ENCODE measurements around the gene CD151. TPM values are rescaled to one million over a fixed set of nuclear protein-coding genes. Genes with fewer than 3 reads are reported as not detected.

Gene CD151
- total RNA-seq, 1 donor from 2014 or later, result 486 TPM

DNA sequence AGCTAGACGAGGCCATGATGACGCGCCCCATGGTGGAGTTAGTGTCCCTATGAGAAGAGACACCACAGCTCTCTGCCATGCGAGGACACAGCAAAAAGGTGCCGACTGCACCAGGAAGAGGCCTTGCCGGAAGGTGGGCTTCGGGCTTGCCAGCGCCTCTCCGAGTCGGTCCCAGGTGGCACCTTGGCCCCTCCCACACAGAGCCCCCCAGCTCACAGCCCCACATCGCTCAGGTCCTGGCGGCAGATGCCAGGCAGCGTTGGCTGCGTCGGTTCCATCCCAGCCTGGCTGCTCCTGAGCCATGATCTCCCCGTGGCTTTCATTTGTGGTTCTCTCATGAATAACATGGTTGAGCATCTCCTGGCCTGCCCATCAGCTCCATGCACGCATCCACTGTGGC is 53.8 kb downstream of the CD151 start:
- Histone ChIP-seq H3K4me1 (no peaks in the 10 kb centered on the region), H3K27ac (no peak overlapping the region), H3K36me3 (no peaks in the 10 kb centered on the region), H3K27me3 (no peaks in the 10 kb centered on the region), H3K9me3 (no peaks in the 10 kb centered on the region), H3K4me3 (no peak overlapping the region)
- intact Hi-C loops (cut with DNase I), result no loop called here
- ATAC-seq (no peak), DNase-seq (no peak)
- TF ChIP-seq CTCF (IDR thresholded peaks at IDR 0.05), result no peak

DNA sequence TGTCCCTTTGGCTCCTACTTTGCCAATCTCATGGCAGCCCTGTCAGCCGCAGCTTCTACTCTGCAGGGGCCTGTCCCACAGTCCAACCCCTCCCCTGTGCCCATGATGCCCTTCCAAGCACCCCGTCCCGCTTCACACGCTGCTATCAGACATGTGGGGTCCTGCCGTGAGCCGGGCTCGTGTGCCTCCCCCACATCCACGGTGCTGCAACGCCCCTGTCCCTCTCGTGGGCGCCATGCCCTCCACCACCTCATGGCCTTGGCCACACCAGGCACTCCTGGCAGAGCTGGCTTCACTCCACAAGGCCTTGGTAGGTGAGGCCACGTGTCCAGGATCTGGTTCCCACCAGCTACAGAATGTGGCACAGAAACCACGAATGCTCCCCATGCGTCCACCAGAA is 54.8 kb downstream of the CD151 start:
- no peak for TF ChIP-seq CTCF (IDR thresholded peaks at IDR 0.05)
- Histone ChIP-seq H3K36me3 (no peaks in the 10 kb centered on the region), H3K4me1 (no peaks in the 10 kb centered on the region), H3K27ac (no peak overlapping the region), H3K4me3 (no peak overlapping the region), H3K27me3 (no peaks in the 10 kb centered on the region), H3K9me3 (no peaks in the 10 kb centered on the region)
- intact Hi-C loops (cut with DNase I), result no loop called here
- DNase-seq (no peak), ATAC-seq (no peak)

Other genes starting within 250 kb of the CD151 start
- 56.2 TPM for gene IRF7, start 217.0 kb upstream of the CD151 start, total RNA-seq
- not detected for gene CDHR5, start 208.0 kb upstream of the CD151 start, total RNA-seq
- not detected for gene SCT, start 205.8 kb upstream of the CD151 start, total RNA-seq
- gene DRD4, start 195.7 kb upstream of the CD151 start, total RNA-seq, result 1.2 TPM
- 27.1 TPM for gene DEAF1, start 137.7 kb upstream of the CD151 start, total RNA-seq
- gene TMEM80, start 137.1 kb upstream of the CD151 start, total RNA-seq, result 33.2 TPM
- gene EPS8L2, start 126.7 kb upstream of the CD151 start, total RNA-seq, result 155 TPM
- 196 TPM for gene TALDO1, start 85.5 kb upstream of the CD151 start, total RNA-seq
- gene GATD1, start 55.5 kb upstream of the CD151 start, total RNA-seq, result 62.5 TPM
- not detected for gene CEND1, start 42.9 kb upstream of the CD151 start, total RNA-seq
- 20.8 TPM for gene SLC25A22, start 34.7 kb upstream of the CD151 start, total RNA-seq
- gene PIDD1, start 27.7 kb upstream of the CD151 start, total RNA-seq, result 13.1 TPM
- 1,548 TPM for gene RPLP2, start 23.0 kb upstream of the CD151 start, total RNA-seq
- gene PNPLA2, start 14.0 kb upstream of the CD151 start, total RNA-seq, result 143 TPM
- 34.3 TPM for gene CRACR2B, start 5.0 kb upstream of the CD151 start, total RNA-seq
- gene POLR2L, start 9.6 kb downstream of the CD151 start, total RNA-seq, result 138 TPM
- gene TSPAN4, start 9.9 kb downstream of the CD151 start, total RNA-seq, result 167 TPM
- 52.9 TPM for gene CHID1, start 77.9 kb downstream of the CD151 start, total RNA-seq
- gene AP2A2, start 92.9 kb downstream of the CD151 start, total RNA-seq, result 92.0 TPM
- not detected for gene MUC6, start 203.8 kb downstream of the CD151 start, total RNA-seq
- not detected for gene MUC2, start 241.9 kb downstream of the CD151 start, total RNA-seq

Measured in upper lobe of right lung (tissue), 1 donor.